A549 (cell line): Measurements from ENCODE around the gene COMTD1. TPM values are rescaled to one million over a fixed set of nuclear protein-coding genes. Genes with fewer than 3 reads are reported as not detected.

Source experiments
- ATAC-seq, 2 experiments: fragments of 200-7000 bp in 1 of 2; fragments of >200 bp in 1 of 2; cut with Nextera tagmentation in 1 of 2; cut with Tn5 transposase in 1 of 2; 3 replicates each; pipeline versions ENCODE4 v1.8.0 to v1.9.1; 2018 to 2020; ENCODE audit warnings: mild to moderate bottlenecking in 1 of 2, moderate library complexity in 1 of 2
- CTCF ChIA-PET: fragments of 300-600 bp; sonication (Branson Sonifier 250); formaldehyde crosslinking; extraction: SDS; loops from one replicate; lab custom pipeline; 2021; ENCODE audit warnings: antibody characterized with exemption, inconsistent platforms; lab: Yijun Ruan, JAX
- POLR2A ChIA-PET: fragments of 350-600 bp; formaldehyde crosslinking; extraction: SDS; loops from one replicate; lab custom pipeline; 2021; ENCODE audit warnings: antibody characterized with exemption, inconsistent platforms; lab: Yijun Ruan, JAX
- DNase-seq, 2 experiments: peaks; one replicate each; pipeline versions ENCODE4 v3.0.0 to v3.0.0-alpha.2; 2011 to 2016; ENCODE audit warnings: low read depth in 1 of 2, low spot score in 1 of 2
- FAIRE-seq: peaks from 2 replicates; lab custom pipeline; 2011; peaks lifted over from hg19 to GRCh38; lab: Jason Lieb, UNC
- H3K27ac ChIP-seq, 2 experiments: fragments of >200 bp; sonication (Bioruptor Twin); formaldehyde crosslinking; 3 replicates each; pipeline ENCODE4 v1.5.1; 2016 to 2017
- H3K4me1 ChIP-seq: fragments of >200 bp; sonication (Bioruptor Twin); formaldehyde crosslinking; 3 replicates; pipeline ENCODE4 v1.6.1; 2016
- H3K4me2 ChIP-seq: fragments of >200 bp; sonication (Bioruptor Twin); formaldehyde crosslinking; 3 replicates; pipeline ENCODE4 v1.6.1; 2016
- H3K4me3 ChIP-seq: fragments of >200 bp; sonication (Bioruptor Twin); formaldehyde crosslinking; 3 replicates; pipeline ENCODE4 v1.5.1; 2016
- H3K9me3 ChIP-seq: fragments of >200 bp; sonication (Bioruptor Twin); formaldehyde crosslinking; 3 replicates; pipeline ENCODE4 v1.6.1; 2016
- CBX2 ChIP-seq: fragments of 200-600 bp; sonication (generic); IDR thresholded peaks from 2 replicates; pipeline ENCODE4 v1.6.1; 2016; ENCODE audit warnings: low read depth, mild to moderate bottlenecking, borderline replicate concordance
- CBX8 ChIP-seq: fragments of 200-600 bp; sonication (generic); IDR thresholded peaks from 2 replicates; pipeline ENCODE4 v1.6.1; 2016
- CHD4 ChIP-seq: fragments of 200-600 bp; sonication (generic); IDR thresholded peaks from 2 replicates; pipeline ENCODE4 v1.6.1; 2016; ENCODE audit warnings: antibody characterized with exemption, mild to moderate bottlenecking, borderline replicate concordance
- EHF ChIP-seq: fragments of 250-450 bp; sonication (Bioruptor Pico); IDR thresholded peaks from 2 replicates; pipeline ENCODE4 v1.5.0; 2020; ENCODE audit warnings: mild to moderate bottlenecking
- EHMT2 ChIP-seq: fragments of 200-600 bp; sonication (generic); IDR thresholded peaks from 2 replicates; pipeline ENCODE4 v1.6.1; 2016; ENCODE audit warnings: antibody characterized with exemption, low read depth, mild to moderate bottlenecking, moderate library complexity
- ESRRA ChIP-seq: fragments of 150-350 bp; IDR thresholded peaks from 2 replicates; pipeline ENCODE4 v1.6.1; 2014; ENCODE audit warnings: mild to moderate bottlenecking, low read length, borderline replicate concordance
- GATA3 ChIP-seq: IDR thresholded peaks from 2 replicates; pipeline ENCODE4 v1.6.1; 2012; ENCODE audit warnings: borderline replicate concordance
- HDAC2 ChIP-seq: fragments of 200-600 bp; sonication (generic); IDR thresholded peaks from 2 replicates; pipeline ENCODE4 v1.6.1; 2016
- HOXA7 ChIP-seq: fragments of 250-450 bp; sonication (Bioruptor Pico); IDR thresholded peaks from 2 replicates; pipeline ENCODE4 v1.5.0; 2020; ENCODE audit warnings: mild to moderate bottlenecking, moderate library complexity
- HOXB5 ChIP-seq: fragments of 250-450 bp; sonication (Bioruptor Pico); IDR thresholded peaks from 2 replicates; pipeline ENCODE4 v1.5.0; 2020; ENCODE audit warnings: mild to moderate bottlenecking, moderate library complexity
- MAX ChIP-seq: IDR thresholded peaks from 2 replicates; pipeline ENCODE4 v1.6.1; 2012
- MAZ ChIP-seq: fragments of 150-350 bp; IDR thresholded peaks from 2 replicates; pipeline ENCODE4 v1.6.1; 2014; ENCODE audit warnings: antibody characterized with exemption, low read depth, low read length, borderline replicate concordance
- MYC ChIP-seq: IDR thresholded peaks from 2 replicates; pipeline ENCODE4 v1.6.1; 2012; ENCODE audit warnings: mild to moderate bottlenecking, inconsistent platforms, low read length, improper control_type of control experiment, borderline replicate concordance
- NPAS2 ChIP-seq: fragments of 250-450 bp; sonication (Bioruptor Pico); IDR thresholded peaks from 2 replicates; pipeline ENCODE4 v1.8.0; 2022; ENCODE audit warnings: mild to moderate bottlenecking, moderate library complexity, borderline replicate concordance
- NR3C1 ChIP-seq: fragments of >200 bp; sonication (Bioruptor Twin); formaldehyde crosslinking; IDR thresholded peaks from 3 replicates; pipeline ENCODE4 v1.6.1; 2017
- POLR2A ChIP-seq: IDR thresholded peaks from 2 replicates; pipeline ENCODE4 v1.6.1; 2012; ENCODE audit warnings: mild to moderate bottlenecking, low read length
- POLR2AphosphoS2 ChIP-seq: conservative IDR thresholded peaks from 2 replicates; pipeline ENCODE4 v1.6.1; 2012; ENCODE audit warnings: low read length, improper control_type of control experiment, inconsistent platforms
- RAD21 ChIP-seq, 2 experiments: fragments of >200 bp in 1 of 2; sonication (Bioruptor Twin) in 1 of 2; formaldehyde crosslinking in 1 of 2; IDR thresholded peaks in 1 of 2; conservative IDR thresholded peaks in 1 of 2; 2 replicates in 1 of 2; 3 replicates in 1 of 2; pipeline ENCODE4 v1.6.1; 2012 to 2018; ENCODE audit warnings: inconsistent platforms in 1 of 2
- RNF2 ChIP-seq: fragments of 200-600 bp; sonication (generic); IDR thresholded peaks from 2 replicates; pipeline ENCODE4 v1.6.1; 2016; ENCODE audit warnings: low read depth, mild to moderate bottlenecking, antibody characterized with exemption, moderate library complexity, borderline replicate concordance
- SMC3 ChIP-seq: fragments of >200 bp; sonication (Bioruptor Twin); formaldehyde crosslinking; IDR thresholded peaks from 3 replicates; pipeline ENCODE4 v1.6.1; 2018; ENCODE audit warnings: inconsistent platforms
- TFCP2L1 ChIP-seq: fragments of 250-450 bp; sonication (Bioruptor Pico); IDR thresholded peaks from 2 replicates; pipeline ENCODE4 v1.5.0; 2021; ENCODE audit warnings: mild to moderate bottlenecking
- TP53 ChIP-seq: fragments of 250-450 bp; sonication (Bioruptor Pico); IDR thresholded peaks from 2 replicates; pipeline ENCODE4 v1.5.0; 2021; ENCODE audit warnings: mild to moderate bottlenecking, moderate library complexity
- ZNF302 ChIP-seq: fragments of 250-450 bp; sonication (Bioruptor Pico); IDR thresholded peaks from 2 replicates; pipeline ENCODE4 v1.9.0; 2021; ENCODE audit warnings: inconsistent platforms, mild to moderate bottlenecking, moderate library complexity
- ZSCAN20 ChIP-seq: fragments of 250-450 bp; sonication (Bioruptor Pico); IDR thresholded peaks from 2 replicates; pipeline ENCODE4 v1.8.0; 2022; ENCODE audit warnings: mild to moderate bottlenecking, moderate library complexity
- WGBS: methylation state at CpG from one replicate; pipeline ENCODE4 v1.1.6; 2017; ENCODE audit errors: missing lambda C conversion rate; 5-methylcytosine and 5-hydroxymethylcytosine counted together
- polyA plus RNA-seq, 4 experiments: library from polyadenylated mRNA; depleted of rRNA in 3 of 4; stranded (reverse); fragments of >200 nt; fragmentation: RNase III in 1 of 4; extraction: RNeasy Plus Mini Kit Qiagen cat#74134 plus additional on column Dnase treatment in 1 of 4; gene quantifications; 2 replicates in 3 of 4; 3 replicates in 1 of 4; pipeline ENCODE4 v1.2.3, GENCODE V29; 2011 to 2017
- TF ChIP-seq, protein P1 (sequence below): fragments of 450-650 bp; IDR thresholded peaks from 2 replicates; pipeline ENCODE4 v1.6.1; 2014; ENCODE audit warnings: antibody characterized with exemption
- TF ChIP-seq, protein P2 (sequence below): IDR thresholded peaks from 2 replicates; pipeline ENCODE4 v1.6.1; 2012
- TF ChIP-seq, protein P3 (sequence below): fragments of 250-450 bp; sonication (Bioruptor Pico); IDR thresholded peaks from 2 replicates; pipeline ENCODE4 v1.5.0; 2020; ENCODE audit warnings: low read depth, mild to moderate bottlenecking, moderate library complexity

Gene COMTD1
- polyA plus RNA-seq, 2 of the 4 experiments (the other 2 are of a cell fraction) = 9.8 to 34.2 TPM

GRCh38 chr10:75239096-75239790 lies 3.5 kb upstream of the COMTD1 start:
- DNase-seq = no peak
- H3K9me3 ChIP-seq = no peaks in the 10 kb centered on the region
- FAIRE-seq = no peak
- 78% methylated on average over 11 of the region's 11 CpGs for WGBS
- no peak overlapping the region for H3K27ac ChIP-seq
- TF ChIP-seq ESRRA (no peak), POLR2A (no peak), NR3C1 (no peak), MAX (no peak), RAD21 (conservative IDR thresholded peaks at IDR 0.05 in 1 of 2, IDR thresholded peaks at IDR 0.05 in 1 of 2) (no peak), CHD4 (no peak), HOXB5 (CRISPR knock-in tag) (no peak), CBX8 (no peak), EHF (CRISPR knock-in tag) (no peak), TFCP2L1 (CRISPR knock-in tag) (no peak), TP53 (CRISPR knock-in tag) (no peak), GATA3 (no peak), HDAC2 (no peak), MYC (no peak)
- TF ChIP-seq, protein P1, sequence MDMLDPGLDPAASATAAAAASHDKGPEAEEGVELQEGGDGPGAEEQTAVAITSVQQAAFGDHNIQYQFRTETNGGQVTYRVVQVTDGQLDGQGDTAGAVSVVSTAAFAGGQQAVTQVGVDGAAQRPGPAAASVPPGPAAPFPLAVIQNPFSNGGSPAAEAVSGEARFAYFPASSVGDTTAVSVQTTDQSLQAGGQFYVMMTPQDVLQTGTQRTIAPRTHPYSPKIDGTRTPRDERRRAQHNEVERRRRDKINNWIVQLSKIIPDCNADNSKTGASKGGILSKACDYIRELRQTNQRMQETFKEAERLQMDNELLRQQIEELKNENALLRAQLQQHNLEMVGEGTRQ = no peak
- TF ChIP-seq, protein P2, sequence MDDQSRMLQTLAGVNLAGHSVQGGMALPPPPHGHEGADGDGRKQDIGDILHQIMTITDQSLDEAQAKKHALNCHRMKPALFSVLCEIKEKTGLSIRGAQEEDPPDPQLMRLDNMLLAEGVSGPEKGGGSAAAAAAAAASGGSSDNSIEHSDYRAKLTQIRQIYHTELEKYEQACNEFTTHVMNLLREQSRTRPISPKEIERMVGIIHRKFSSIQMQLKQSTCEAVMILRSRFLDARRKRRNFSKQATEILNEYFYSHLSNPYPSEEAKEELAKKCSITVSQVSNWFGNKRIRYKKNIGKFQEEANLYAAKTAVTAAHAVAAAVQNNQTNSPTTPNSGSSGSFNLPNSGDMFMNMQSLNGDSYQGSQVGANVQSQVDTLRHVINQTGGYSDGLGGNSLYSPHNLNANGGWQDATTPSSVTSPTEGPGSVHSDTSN = no peak
- TF ChIP-seq, protein P3, sequence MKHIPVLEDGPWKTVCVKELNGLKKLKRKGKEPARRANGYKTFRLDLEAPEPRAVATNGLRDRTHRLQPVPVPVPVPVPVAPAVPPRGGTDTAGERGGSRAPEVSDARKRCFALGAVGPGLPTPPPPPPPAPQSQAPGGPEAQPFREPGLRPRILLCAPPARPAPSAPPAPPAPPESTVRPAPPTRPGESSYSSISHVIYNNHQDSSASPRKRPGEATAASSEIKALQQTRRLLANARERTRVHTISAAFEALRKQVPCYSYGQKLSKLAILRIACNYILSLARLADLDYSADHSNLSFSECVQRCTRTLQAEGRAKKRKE (CRISPR knock-in tag) = no peak
- TF ChIP-seq, all 56 proteins: peak for 0
- no peak overlapping the region for H3K4me2 ChIP-seq
- ChIA-PET CTCF (interaction anchor here (1.1 to 22.8 kb wide), 5 partner anchors 7 to 106 kb away, joined by 3 to 479 read pairs (median 42); partner anchors contain the start of gene VDAC2), POLR2A (no interaction called here)
- no peak for ATAC-seq
- H3K4me1 ChIP-seq = 0 out of 3 replicates have a peak, but pooled peaks cover 4% of the 10 kb centered on the region
- no peak overlapping the region for H3K4me3 ChIP-seq

DNA sequence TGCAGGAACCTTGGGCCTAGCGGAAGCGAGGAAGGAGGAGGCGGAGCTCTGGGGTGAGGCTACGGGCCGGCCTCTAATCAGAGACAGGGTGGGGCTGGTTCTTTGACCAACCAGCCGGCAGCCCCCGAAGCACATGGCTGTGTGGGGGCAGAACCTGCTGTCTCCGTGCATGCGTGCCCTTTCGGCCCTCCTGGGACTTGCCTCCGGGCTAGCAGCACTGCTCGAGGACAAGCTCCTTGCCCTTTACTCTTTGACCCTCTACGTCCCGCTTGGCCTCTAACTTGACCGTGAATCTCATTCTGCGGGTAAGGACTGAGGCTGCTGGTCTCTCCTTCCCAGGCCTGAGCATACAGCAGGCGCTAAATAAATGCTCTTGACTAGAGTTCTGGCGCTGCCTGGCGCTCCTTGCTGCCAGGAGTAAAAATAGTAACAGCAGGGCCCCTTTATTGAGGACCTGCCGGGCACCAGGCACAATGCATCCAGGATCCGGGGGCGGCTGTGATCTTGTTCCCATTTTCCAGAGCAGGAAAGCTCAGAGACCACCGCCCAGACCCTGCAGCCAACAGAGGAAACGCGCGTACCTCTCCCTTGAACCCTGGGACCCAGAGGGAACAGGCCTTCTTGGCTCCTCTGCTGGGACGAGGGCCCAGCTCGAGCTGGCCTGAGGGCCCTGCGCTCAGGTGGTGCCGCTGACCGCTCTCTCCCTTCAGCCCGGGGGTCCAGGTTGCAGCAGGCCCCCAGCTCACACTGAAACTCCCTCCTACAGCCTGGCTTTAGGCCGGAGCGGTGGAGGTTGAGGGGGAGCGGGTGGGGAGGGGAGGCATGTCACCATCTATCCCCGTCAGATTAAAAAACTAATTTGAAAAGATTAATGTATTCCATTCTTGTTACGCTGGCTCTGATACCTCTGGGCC lies 2.7 kb upstream of the COMTD1 start:
- Histone ChIP-seq H3K4me1 (peaks cover 9% of the 10 kb centered on the region), H3K4me3 (no peak overlapping the region), H3K4me2 (no peak overlapping the region), H3K9me3 (no peaks in the 10 kb centered on the region), H3K27ac (no peak overlapping the region)
- CTCF ChIA-PET = interaction anchor here (1.3 to 22.8 kb wide), 8 partner anchors 8 to 996 kb away, joined by 3 to 479 read pairs (median 48); partner anchors contain the start of genes SAMD8 and VDAC2
- WGBS = 86% methylated on average over 24 of the region's 37 CpGs
- TF ChIP-seq HOXA7 (CRISPR knock-in tag) = no peak
- no peak for TF ChIP-seq NPAS2
- TF ChIP-seq CBX8 = no peak
- TF ChIP-seq, protein P1 = no peak
- TF ChIP-seq ZNF302 = no peak
- TF ChIP-seq POLR2AphosphoS2 = no peak
- TF ChIP-seq MAZ = no peak
- TF ChIP-seq TFCP2L1 (CRISPR knock-in tag) = no peak
- TF ChIP-seq EHMT2 = no peak
- TF ChIP-seq CBX2 = no peak
- no peak for TF ChIP-seq SMC3
- no peak for TF ChIP-seq ZSCAN20 (CRISPR knock-in tag)
- TF ChIP-seq MYC = no peak
- TF ChIP-seq RNF2 = no peak
- no peak for TF ChIP-seq HOXB5 (CRISPR knock-in tag)
- FAIRE-seq (no peak), ATAC-seq (no peak), DNase-seq (no peak)
- POLR2A ChIA-PET = interaction anchor here (0.6 kb wide), 1 partner anchor 47 kb away, joined by 3 read pairs; no protein-coding TSS in a partner anchor
